Measurements from ENCODE around the gene HIPK2. TPM values are rescaled to one million over a fixed set of nuclear protein-coding genes. Genes with fewer than 3 reads are reported as not detected.
"Not testable (repeated sequence)": the region's sequence is repeated elsewhere in the genome, so short reads cannot be mapped to it uniquely, and the experiment has no call there.

The HIPK2 gene
- total RNA-seq, 1 donor from 2014 or later, result 89.1 TPM

- Mint-ChIP-seq H3K9me3 (peaks cover 4% of the 10 kb centered on the region), H3K36me3 (peaks cover 27% of the 10 kb centered on the region), H3K27ac (peak overlapping the region; percentile 22), H3K4me1 (ENCODE audit: unreplicated experiment) (no peaks in the 10 kb centered on the region), H3K27me3 (no peaks in the 10 kb centered on the region), H3K4me3 (no peak overlapping the region)
- DNase-seq (ENCODE audit: extremely low spot score, unreplicated experiment), result peak; percentile 20
- no peak for TF ChIP-seq CTCF (conservative IDR thresholded peaks at IDR 0.05)
These were observed 215.3 kb downstream of the HIPK2 start for GRCh38 chr7:139562491-139562890.

GRCh38 chr7:139560678-139561077, 217.1 kb downstream of the HIPK2 start:
- peak; percentile 62 for DNase-seq (ENCODE audit: extremely low spot score, unreplicated experiment)
- H3K4me1 Mint-ChIP-seq (ENCODE audit: unreplicated experiment), result no peaks in the 10 kb centered on the region
- H3K27me3 Mint-ChIP-seq, result no peaks in the 10 kb centered on the region
- no peak for TF ChIP-seq CTCF (conservative IDR thresholded peaks at IDR 0.05)
- peaks cover 4% of the 10 kb centered on the region for H3K9me3 Mint-ChIP-seq
- H3K4me3 Mint-ChIP-seq, result no peak overlapping the region
- H3K27ac Mint-ChIP-seq, result no peak overlapping the region
- peaks cover 19% of the 10 kb centered on the region for H3K36me3 Mint-ChIP-seq

- Mint-ChIP-seq H3K9me3 (peaks cover 6% of the 10 kb centered on the region), H3K4me1 (ENCODE audit: unreplicated experiment) (no peaks in the 10 kb centered on the region), H3K4me3 (no peak overlapping the region), H3K27me3 (peaks cover under 1% of the 10 kb centered on the region), H3K36me3 (peaks cover 19% of the 10 kb centered on the region), H3K27ac (no peak overlapping the region)
- no peak for DNase-seq (ENCODE audit: extremely low spot score, unreplicated experiment)
- TF ChIP-seq CTCF (conservative IDR thresholded peaks at IDR 0.05), result no peak
These were observed 217.6 kb downstream of the HIPK2 start for GRCh38 chr7:139560199-139560598.

GRCh38 chr7:139559364-139560105, 218.3 kb downstream of the HIPK2 start:
- peak; percentile 48 for DNase-seq (ENCODE audit: extremely low spot score, unreplicated experiment)
- H3K27me3 Mint-ChIP-seq, result peaks cover 6% of the 10 kb centered on the region
- H3K9me3 Mint-ChIP-seq, result peaks cover 11% of the 10 kb centered on the region
- H3K27ac Mint-ChIP-seq, result no peak overlapping the region
- H3K4me3 Mint-ChIP-seq, result no peak overlapping the region
- no peaks in the 10 kb centered on the region for H3K4me1 Mint-ChIP-seq (ENCODE audit: unreplicated experiment)
- no peak for TF ChIP-seq CTCF (conservative IDR thresholded peaks at IDR 0.05)
- H3K36me3 Mint-ChIP-seq, result peaks cover 19% of the 10 kb centered on the region

GRCh38 chr7:139557857-139558581, 219.8 kb downstream of the HIPK2 start:
- no peaks in the 10 kb centered on the region for H3K4me1 Mint-ChIP-seq (ENCODE audit: unreplicated experiment)
- H3K27me3 Mint-ChIP-seq, result peaks cover 6% of the 10 kb centered on the region
- no peak overlapping the region for H3K4me3 Mint-ChIP-seq
- DNase-seq (ENCODE audit: extremely low spot score, unreplicated experiment), result peak; percentile 40
- no peak for TF ChIP-seq CTCF (conservative IDR thresholded peaks at IDR 0.05)
- H3K27ac Mint-ChIP-seq, result no peak overlapping the region
- peaks cover 11% of the 10 kb centered on the region for H3K9me3 Mint-ChIP-seq
- H3K36me3 Mint-ChIP-seq, result peaks cover 16% of the 10 kb centered on the region

- H3K27me3 Mint-ChIP-seq; H3K4me3 Mint-ChIP-seq; H3K4me1 Mint-ChIP-seq (ENCODE audit: unreplicated experiment); H3K36me3 Mint-ChIP-seq; DNase-seq (ENCODE audit: extremely low spot score, unreplicated experiment); H3K27ac Mint-ChIP-seq; H3K9me3 Mint-ChIP-seq: not testable (repeated sequence)
These were observed 223.7 kb downstream of the HIPK2 start for GRCh38 chr7:139553991-139554700.
